ENCODE measurements around the gene NBR1.
"Not testable (repeated sequence)": the region's sequence is repeated elsewhere in the genome, so short reads cannot be mapped to it uniquely, and the experiment has no call there.

DNA sequence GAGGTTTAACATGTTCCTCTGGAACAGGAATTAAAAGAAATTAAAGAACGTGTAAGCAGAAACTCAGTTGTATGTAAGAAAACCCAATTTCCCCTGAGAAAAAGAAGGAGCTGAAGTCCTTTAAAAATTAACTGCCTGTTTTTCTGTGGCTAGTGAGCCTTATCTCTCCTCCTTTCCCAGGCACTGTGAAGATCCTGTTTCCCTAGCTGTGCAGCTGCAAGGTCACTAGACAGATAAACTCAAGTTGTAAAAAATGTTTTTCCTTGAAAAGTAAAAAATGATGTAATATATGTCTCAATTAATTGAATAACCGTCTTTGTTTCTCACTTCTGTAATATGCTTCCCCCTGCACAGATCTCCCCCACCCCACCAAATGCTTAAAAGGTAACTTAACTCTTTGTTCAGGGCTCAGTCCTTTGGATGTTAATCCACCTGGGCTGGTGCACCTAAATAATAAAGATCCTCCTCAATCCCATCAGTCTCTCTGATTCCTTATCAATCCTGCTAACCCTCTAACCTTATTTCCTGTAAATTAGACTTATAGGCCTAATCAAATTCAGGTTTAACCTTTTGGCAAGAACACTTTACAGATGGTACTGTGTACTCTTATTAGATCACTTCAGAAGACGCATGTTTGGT is 17.7 kb upstream of the NBR1 start:
- TF ChIP-seq, protein P1, sequence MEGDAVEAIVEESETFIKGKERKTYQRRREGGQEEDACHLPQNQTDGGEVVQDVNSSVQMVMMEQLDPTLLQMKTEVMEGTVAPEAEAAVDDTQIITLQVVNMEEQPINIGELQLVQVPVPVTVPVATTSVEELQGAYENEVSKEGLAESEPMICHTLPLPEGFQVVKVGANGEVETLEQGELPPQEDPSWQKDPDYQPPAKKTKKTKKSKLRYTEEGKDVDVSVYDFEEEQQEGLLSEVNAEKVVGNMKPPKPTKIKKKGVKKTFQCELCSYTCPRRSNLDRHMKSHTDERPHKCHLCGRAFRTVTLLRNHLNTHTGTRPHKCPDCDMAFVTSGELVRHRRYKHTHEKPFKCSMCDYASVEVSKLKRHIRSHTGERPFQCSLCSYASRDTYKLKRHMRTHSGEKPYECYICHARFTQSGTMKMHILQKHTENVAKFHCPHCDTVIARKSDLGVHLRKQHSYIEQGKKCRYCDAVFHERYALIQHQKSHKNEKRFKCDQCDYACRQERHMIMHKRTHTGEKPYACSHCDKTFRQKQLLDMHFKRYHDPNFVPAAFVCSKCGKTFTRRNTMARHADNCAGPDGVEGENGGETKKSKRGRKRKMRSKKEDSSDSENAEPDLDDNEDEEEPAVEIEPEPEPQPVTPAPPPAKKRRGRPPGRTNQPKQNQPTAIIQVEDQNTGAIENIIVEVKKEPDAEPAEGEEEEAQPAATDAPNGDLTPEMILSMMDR (IDR thresholded peaks at IDR 0.05), result not testable (repeated sequence)
- TF ChIP-seq POLR2A, EP300 (IDR thresholded peaks at IDR 0.05): not testable (repeated sequence)

All from sigmoid colon (tissue), 4 donors.